ENCODE measurements around the gene STK40. TPM values are rescaled to one million over a fixed set of nuclear protein-coding genes. Genes with fewer than 3 reads are reported as not detected.

Gene STK40, protein sequence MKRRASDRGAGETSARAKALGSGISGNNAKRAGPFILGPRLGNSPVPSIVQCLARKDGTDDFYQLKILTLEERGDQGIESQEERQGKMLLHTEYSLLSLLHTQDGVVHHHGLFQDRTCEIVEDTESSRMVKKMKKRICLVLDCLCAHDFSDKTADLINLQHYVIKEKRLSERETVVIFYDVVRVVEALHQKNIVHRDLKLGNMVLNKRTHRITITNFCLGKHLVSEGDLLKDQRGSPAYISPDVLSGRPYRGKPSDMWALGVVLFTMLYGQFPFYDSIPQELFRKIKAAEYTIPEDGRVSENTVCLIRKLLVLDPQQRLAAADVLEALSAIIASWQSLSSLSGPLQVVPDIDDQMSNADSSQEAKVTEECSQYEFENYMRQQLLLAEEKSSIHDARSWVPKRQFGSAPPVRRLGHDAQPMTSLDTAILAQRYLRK
- total RNA-seq (10 to 100 TPM; 14.0 to 57.4 (median 28.3) TPM), polyA plus RNA-seq (10 to 100 TPM; 14.6 to 36.0 (median 32.1) TPM)
- long read RNA-seq, donor 1: 0 reads
- long read RNA-seq, donor 2, partial matches to known transcripts: 0 of 2 reads
- long read RNA-seq, donor 2, other reads (novel, unspliced or antisense): 0 of 2 reads
- long read RNA-seq, donor 3, partial matches to known transcripts: 12 of 15 reads
- long read RNA-seq, donor 3, other reads (novel, unspliced or antisense): 0 of 15 reads
- long read RNA-seq, donor 4, partial matches to known transcripts: 0 of 1 reads
- long read RNA-seq, donor 4, other reads (novel, unspliced or antisense): 0 of 1 reads
- long read RNA-seq, donor 5: 0 reads
- long read RNA-seq, donor 6: 0 reads
- long read RNA-seq, donor 7, transcript STK40-204 (11 exons, 3,621 nt): major isoform, 5 of 6 reads
- long read RNA-seq, donor 7, partial matches to known transcripts: 0 of 6 reads
- long read RNA-seq, donor 7, other reads (novel, unspliced or antisense): 0 of 6 reads
- long read RNA-seq, donor 8, partial matches to known transcripts: 0 of 1 reads
- long read RNA-seq, donor 8, other reads (novel, unspliced or antisense): 0 of 1 reads
- long read RNA-seq, donor 9, transcript STK40-204 (11 exons, 3,621 nt): major isoform, 5 of 5 reads
- long read RNA-seq, donor 9, partial matches to known transcripts: 0 of 5 reads
- long read RNA-seq, donor 9, other reads (novel, unspliced or antisense): 0 of 5 reads
- long read RNA-seq, donor 10: 0 reads

DNA sequence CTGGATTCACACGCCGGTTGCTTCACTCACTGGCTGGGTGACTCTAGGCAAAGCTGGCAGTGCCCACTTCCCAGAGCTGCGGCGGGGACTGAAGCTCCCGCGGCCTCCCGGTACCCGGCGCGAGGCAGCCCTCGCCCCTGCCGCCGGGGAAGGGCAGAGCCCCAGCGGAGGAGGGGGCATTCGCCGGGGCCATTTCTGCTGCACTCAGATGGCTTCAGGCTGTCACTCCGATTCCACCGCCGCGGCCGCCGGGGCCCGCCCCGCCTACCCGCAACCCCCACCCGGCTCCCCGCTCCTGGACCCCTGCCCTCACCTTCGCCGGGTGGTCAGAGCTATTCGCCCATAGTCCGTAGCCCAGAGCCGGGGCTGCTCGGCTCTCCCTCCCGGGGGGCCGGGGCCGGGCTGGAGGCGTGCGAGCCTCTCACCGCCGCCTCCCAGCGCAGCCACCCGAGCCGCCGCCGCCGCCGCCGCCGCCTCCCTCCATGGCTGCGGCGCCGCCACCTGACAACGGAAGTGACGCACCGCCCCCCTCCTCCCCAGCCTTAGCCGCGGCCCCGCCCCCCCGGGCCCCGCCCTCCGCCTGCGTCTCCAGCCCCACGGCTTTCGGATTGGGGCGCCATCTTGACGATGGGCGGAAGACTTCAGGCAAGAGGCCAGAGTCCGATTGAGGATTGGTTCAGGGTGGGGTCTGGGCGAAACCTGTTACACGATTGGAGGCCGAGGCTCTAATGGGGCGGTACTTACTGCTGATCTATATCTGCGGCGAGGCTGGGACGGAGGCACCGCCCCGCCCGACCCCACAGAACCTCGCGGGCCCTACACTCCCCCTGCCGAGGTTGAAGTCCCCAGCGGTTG, at the start of gene STK40:
TSS of gene STK40 (minus strand) at position 515 of the 855 bp plus-strand sequence. CDS start 24,592 bp downstream, outside the sequence.
- peaks cover 40 to 81% (median 64%) of the 10 kb centered on the region in 4 donors for H3K4me1 ChIP-seq
- H3K27me3 ChIP-seq: no peaks in the 10 kb centered on the region
- no peaks in the 10 kb centered on the region for H3K9me3 ChIP-seq
- peak within 1 kb of the TSS; percentile 98 to 99 (median 98) for H3K27ac ChIP-seq
- TF ChIP-seq POLR2AphosphoS5 (IDR thresholded peaks at IDR 0.05) (peak; percentile 51 to 82 (median 69)), EP300 (IDR thresholded peaks at IDR 0.05) (no peak)
- DNase-seq: peak; percentile 99 to 100
- H3K36me3 ChIP-seq: peaks cover 0 to 16% (median 12%) of the 10 kb centered on the region in 4 donors
- 0 to 1% (median 0%) methylated on average over 36 to 79 of the region's 82 CpGs for WGBS, 5 donors
- peak within 1 kb of the TSS; percentile 64 to 91 (median 85) for H3K4me3 ChIP-seq
- intact Hi-C loops (cut with DNase I; ENCODE audit: low total_unique reads): no loop called here

DNA sequence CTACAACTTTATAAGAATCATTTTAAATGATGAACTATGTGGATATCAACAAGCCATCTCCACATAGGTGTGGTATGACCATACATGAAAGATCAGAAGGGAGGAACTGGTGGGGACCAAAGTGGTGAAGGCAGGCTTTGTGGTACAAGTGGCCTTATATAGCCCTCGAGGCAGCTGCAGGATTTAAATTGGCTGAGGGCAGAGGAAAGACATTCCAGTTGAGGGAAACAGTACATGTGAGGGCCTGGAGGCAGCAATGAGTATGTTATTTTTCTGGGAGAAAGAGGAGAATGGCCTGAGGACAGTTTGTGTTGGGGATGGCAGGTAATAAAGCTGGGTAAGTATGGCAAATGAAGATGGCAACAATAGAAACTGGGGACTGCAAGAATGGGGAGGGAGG, 47.4 kb upstream of the STK40 start:
- Histone ChIP-seq H3K36me3 (peaks cover 12 to 71% (median 39%) of the 10 kb centered on the region in 4 donors), H3K9me3 (no peaks in the 10 kb centered on the region), H3K4me3 (no peak overlapping the region), H3K27ac (peak overlapping the region in 4 of 5 donors; percentile 30 to 62 (median 46)), H3K27me3 (no peaks in the 10 kb centered on the region), H3K4me1 (peaks cover 0 to 21% (median 16%) of the 10 kb centered on the region in 4 donors)
- intact Hi-C loops (cut with DNase I; ENCODE audit: low total_unique reads): no loop called here
- WGBS, 5 donors: 21 to 45% (median 27%) methylated on average over 1 of the region's 1 CpG
- TF ChIP-seq, protein P1, sequence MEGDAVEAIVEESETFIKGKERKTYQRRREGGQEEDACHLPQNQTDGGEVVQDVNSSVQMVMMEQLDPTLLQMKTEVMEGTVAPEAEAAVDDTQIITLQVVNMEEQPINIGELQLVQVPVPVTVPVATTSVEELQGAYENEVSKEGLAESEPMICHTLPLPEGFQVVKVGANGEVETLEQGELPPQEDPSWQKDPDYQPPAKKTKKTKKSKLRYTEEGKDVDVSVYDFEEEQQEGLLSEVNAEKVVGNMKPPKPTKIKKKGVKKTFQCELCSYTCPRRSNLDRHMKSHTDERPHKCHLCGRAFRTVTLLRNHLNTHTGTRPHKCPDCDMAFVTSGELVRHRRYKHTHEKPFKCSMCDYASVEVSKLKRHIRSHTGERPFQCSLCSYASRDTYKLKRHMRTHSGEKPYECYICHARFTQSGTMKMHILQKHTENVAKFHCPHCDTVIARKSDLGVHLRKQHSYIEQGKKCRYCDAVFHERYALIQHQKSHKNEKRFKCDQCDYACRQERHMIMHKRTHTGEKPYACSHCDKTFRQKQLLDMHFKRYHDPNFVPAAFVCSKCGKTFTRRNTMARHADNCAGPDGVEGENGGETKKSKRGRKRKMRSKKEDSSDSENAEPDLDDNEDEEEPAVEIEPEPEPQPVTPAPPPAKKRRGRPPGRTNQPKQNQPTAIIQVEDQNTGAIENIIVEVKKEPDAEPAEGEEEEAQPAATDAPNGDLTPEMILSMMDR (IDR thresholded peaks at IDR 0.05): no peak
- TF ChIP-seq POLR2AphosphoS5 (IDR thresholded peaks at IDR 0.05) (no peak), POLR2A (IDR thresholded peaks at IDR 0.05) (no peak), EP300 (IDR thresholded peaks at IDR 0.05) (no peak)
- DNase-seq: no peak

DNA sequence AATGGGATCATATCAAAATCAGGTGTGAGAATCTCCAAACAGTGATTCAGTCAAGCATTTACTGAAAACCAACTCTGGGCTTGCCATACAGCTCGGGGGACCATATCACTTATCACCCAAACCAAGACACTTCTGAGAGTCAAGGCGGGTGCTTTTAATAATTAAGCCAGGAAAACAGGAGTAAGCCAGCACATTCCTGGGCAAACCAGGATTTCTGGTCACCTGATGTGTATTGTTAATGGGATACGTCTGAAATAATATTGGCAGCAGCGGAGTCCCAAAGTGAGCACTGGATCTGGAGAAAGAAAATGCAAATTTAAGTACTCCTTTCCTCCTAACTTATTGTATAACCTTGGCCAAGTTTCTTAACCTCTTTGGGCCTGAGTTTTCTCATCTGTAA, 46.9 kb upstream of the STK40 start:
- Histone ChIP-seq H3K9me3 (no peaks in the 10 kb centered on the region), H3K4me1 (peaks cover 0 to 21% (median 16%) of the 10 kb centered on the region in 4 donors), H3K36me3 (peaks cover 12 to 66% (median 35%) of the 10 kb centered on the region in 4 donors), H3K4me3 (no peak overlapping the region), H3K27ac (peak overlapping the region in 3 of 5 donors; percentile 35 to 62 (median 58)), H3K27me3 (no peaks in the 10 kb centered on the region)
- intact Hi-C loops (cut with DNase I; ENCODE audit: low total_unique reads): no loop called here
- 21 to 50% (median 47%) methylated on average over 4 of the region's 4 CpGs for WGBS, 5 donors
- TF ChIP-seq POLR2AphosphoS5 (IDR thresholded peaks at IDR 0.05) (no peak), EP300 (IDR thresholded peaks at IDR 0.05) (no peak), POLR2A (IDR thresholded peaks at IDR 0.05) (no peak)
- TF ChIP-seq, protein P1 (IDR thresholded peaks at IDR 0.05): no peak
- peak; percentile 44 to 54 for DNase-seq

DNA sequence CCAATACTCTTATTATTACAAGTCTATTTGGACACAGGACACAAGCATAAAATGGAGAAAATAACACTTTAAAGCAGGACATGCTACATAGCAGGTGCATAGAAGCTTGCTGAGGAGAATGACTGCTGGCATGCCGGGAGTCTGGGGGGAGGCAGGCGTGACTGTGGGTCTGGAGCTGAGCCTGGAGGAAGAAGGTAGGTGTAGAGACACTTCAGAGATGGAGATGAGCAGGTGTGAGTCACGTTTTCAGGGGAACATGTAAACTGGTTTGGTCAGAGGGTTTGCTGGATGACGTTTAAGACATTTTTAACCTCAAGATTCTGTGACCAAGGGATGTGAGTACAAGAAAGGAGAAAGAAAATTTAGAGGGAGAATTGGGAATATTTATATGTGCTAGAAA, 40.1 kb upstream of the STK40 start:
- H3K9me3 ChIP-seq: no peaks in the 10 kb centered on the region
- WGBS, 5 donors: 60 to 77% (median 73%) methylated on average over 4 of the region's 4 CpGs
- no peaks in the 10 kb centered on the region for H3K27me3 ChIP-seq
- no peak overlapping the region for H3K27ac ChIP-seq
- H3K36me3 ChIP-seq: peaks cover 12 to 71% (median 39%) of the 10 kb centered on the region in 4 donors
- no peak for DNase-seq
- intact Hi-C loops (cut with DNase I; ENCODE audit: low total_unique reads): no loop called here
- peaks cover 0 to 6% (median 2%) of the 10 kb centered on the region in 4 donors for H3K4me1 ChIP-seq
- no peak overlapping the region for H3K4me3 ChIP-seq
- TF ChIP-seq, protein P1 (IDR thresholded peaks at IDR 0.05): no peak
- no peak for TF ChIP-seq POLR2AphosphoS5 (IDR thresholded peaks at IDR 0.05)
- no peak for TF ChIP-seq POLR2A (IDR thresholded peaks at IDR 0.05)
- TF ChIP-seq EP300 (IDR thresholded peaks at IDR 0.05): no peak
